ENCODE data around the gene XRCC5. TPM values are rescaled to one million over a fixed set of nuclear protein-coding genes. Genes with fewer than 3 reads are reported as not detected.

The XRCC5 gene
- total and polyA plus RNA-seq, 2 of the 8 experiments (the other 6 are each of a cell fraction or from before 2014, with no cell fraction given): 308 to 644 TPM

GRCh38 chr2:216181351-216181750 lies 72.2 kb downstream of the XRCC5 start:
- no peak for DNase-seq (ENCODE audit: low read depth in 1 of 2, low spot score in 2 of 2)
- POLR2A ChIA-PET (ENCODE audit: partially characterized antibody): interaction anchor here (0.6 kb wide), 1 partner anchor 58 kb away, joined by 3 read pairs; no protein-coding TSS in a partner anchor
- no peak overlapping the region for H3K23ac ChIP-seq (ENCODE audit: insufficient read length)
- H2AK5ac ChIP-seq (ENCODE audit: low read depth, low read length): no peak overlapping the region
- H3K79me2 ChIP-seq (ENCODE audit: control insufficient read depth in 1 of 2, insufficient read depth in 2 of 2, low read length in 2 of 2): peaks cover 0 to 91% of the 10 kb centered on the region in 2 experiments; a peak in 3 of 4 replicates
- 92% methylated on average over 6 of the region's 6 CpGs; no CpG with 5 or more reads in 1 of the 2 experiments for WGBS, 2 experiments (ENCODE audit: extremely low coverage in 1 of 2, insufficient coverage in 1 of 2, insufficient read length in 1 of 2, insufficient replicate concordance in 2 of 2, low coverage in 1 of 2, low lambda C conversion rate in 2 of 2, missing lambda C conversion rate in 1 of 2)
- H2BK5ac ChIP-seq (ENCODE audit: low read depth, low read length): no peak overlapping the region
- H2BK12ac ChIP-seq (ENCODE audit: low read depth, low read length): no peak overlapping the region
- H3K9me3 ChIP-seq (ENCODE audit: insufficient read depth in 2 of 2, low read depth in 1 of 2, low read length in 1 of 2): no peaks in the 10 kb centered on the region
- no peaks in the 10 kb centered on the region; the same call in 1 of the 2 replicates for H3K79me1 ChIP-seq (ENCODE audit: low read depth, low read length)
- H4K20me1 ChIP-seq (replicated peaks in 1 of 2; ENCODE audit: control insufficient read depth in 1 of 2, insufficient read depth in 2 of 2, low read length in 2 of 2): peaks cover 6 to 15% of the 10 kb centered on the region in 2 experiments
- H2BK15ac ChIP-seq (ENCODE audit: low read length): no peak overlapping the region
- no peak for FAIRE-seq
- H2AFZ ChIP-seq (ENCODE audit: low read length): no peak overlapping the region
- no peak overlapping the region for H3K4me2 ChIP-seq (ENCODE audit: insufficient read depth in 1 of 2, low read depth in 2 of 2, low read length in 2 of 2)
- H3K36me3 ChIP-seq (ENCODE audit: control insufficient read depth in 2 of 4, insufficient read depth in 4 of 4, low read length in 3 of 4): peaks cover 0 to 42% (median 12%) of the 10 kb centered on the region in 4 experiments; a peak in 7 of 8 replicates
- no peak overlapping the region for H3K27ac ChIP-seq (ENCODE audit: low read depth, low read length)
- CTCF ChIA-PET (ENCODE audit: partially characterized antibody): interaction anchor here (0.7 kb wide), 1 partner anchor 151 kb away, joined by 3 read pairs; no protein-coding TSS in a partner anchor
- H4K8ac ChIP-seq (ENCODE audit: extremely low read depth, insufficient read depth, low read length): no peak overlapping the region
- TF ChIP-seq BACH1 (IDR thresholded peaks at IDR 0.05; ENCODE audit: low read length) (no peak), YY1 (IDR thresholded peaks at IDR 0.05; ENCODE audit: low read depth, low read length) (no peak), CBX5 (IDR thresholded peaks at IDR 0.05; ENCODE audit: low read depth, low read length) (no peak)
- H3K23me2 ChIP-seq (ENCODE audit: low read depth, low read length): no peaks in the 10 kb centered on the region
- H3K14ac ChIP-seq (ENCODE audit: insufficient read length): no peak overlapping the region
- no peak overlapping the region for H3K4ac ChIP-seq (replicated peaks; ENCODE audit: insufficient read length, low read depth, low read length)
- peaks cover 0 to 11% (median 3%) of the 10 kb centered on the region in 4 experiments for H3K4me1 ChIP-seq (replicated peaks in 1 of 4; ENCODE audit: control insufficient read depth in 3 of 4, insufficient read depth in 4 of 4, low read length in 3 of 4)
- no peak overlapping the region for H3K9ac ChIP-seq (replicated peaks in 1 of 4; ENCODE audit: extremely low read depth in 1 of 4, low read depth in 3 of 4, low read length in 3 of 4)
- H3K56ac ChIP-seq (replicated peaks; ENCODE audit: insufficient read length, low read depth, low read length): no peak overlapping the region
- no peak overlapping the region for H3K18ac ChIP-seq (ENCODE audit: extremely low read depth, low read length)
- H4K5ac ChIP-seq (ENCODE audit: insufficient read length, low read depth, low read length): no peak overlapping the region
- H3K4me3 ChIP-seq (ENCODE audit: extremely low read depth in 1 of 4, insufficient read depth in 2 of 4, low read depth in 3 of 4, low read length in 4 of 4): no peak overlapping the region
- H2BK120ac ChIP-seq (replicated peaks; ENCODE audit: low read depth, low read length): no peak overlapping the region
- no peaks in the 10 kb centered on the region for H3K27me3 ChIP-seq (replicated peaks in 1 of 4; ENCODE audit: control insufficient read depth in 3 of 4, extremely low read depth in 1 of 4, insufficient read depth in 3 of 4, low read length in 3 of 4)
- no peak overlapping the region for H2BK20ac ChIP-seq (ENCODE audit: low read length)
- H4K91ac ChIP-seq (replicated peaks; ENCODE audit: insufficient read length, low read length): no peak overlapping the region

Data from H1 (cell line).